HepG2 (cell line): Measurements from ENCODE around the gene HPCAL1. TPM values are rescaled to one million over a fixed set of nuclear protein-coding genes. Genes with fewer than 3 reads are reported as not detected.

Experiments
- ATRX ChIP-seq: sonication (generic); formaldehyde crosslinking; IDR thresholded peaks from 2 replicates; pipeline ENCODE4 v1.4.0; 2020; ENCODE audit warnings: missing genetic modification reagents, borderline replicate concordance
- BRCA1 ChIP-seq: sonication (generic); formaldehyde crosslinking; IDR thresholded peaks from 2 replicates; pipeline ENCODE4 v1.4.0; 2020; ENCODE audit warnings: missing genetic modification reagents
- CENPX ChIP-seq: sonication (generic); formaldehyde crosslinking; IDR thresholded peaks from 2 replicates; pipeline ENCODE4 v1.9.0; 2021; ENCODE audit warnings: mild to moderate bottlenecking, missing genetic modification reagents, moderate library complexity
- FOXA1 ChIP-seq, 2 experiments: fragments of 450-650 bp in 1 of 2; sonication (generic) in 1 of 2; formaldehyde crosslinking in 1 of 2; IDR thresholded peaks; 2 replicates each; pipeline versions ENCODE4 v1.4.0 to v1.6.1; 2016 to 2020; ENCODE audit warnings: missing genetic modification reagents in 1 of 2
- GTF3A ChIP-seq: sonication (generic); formaldehyde crosslinking; conservative IDR thresholded peaks from 2 replicates; pipeline ENCODE4 v1.4.0; 2020; ENCODE audit warnings: mild to moderate bottlenecking, missing genetic modification reagents
- KAT7 ChIP-seq: IDR thresholded peaks from 2 replicates; pipeline ENCODE4 v1.6.1; 2018; ENCODE audit warnings: borderline replicate concordance, missing compliant biosample characterization
- KDM2A ChIP-seq: sonication (generic); formaldehyde crosslinking; IDR thresholded peaks from 2 replicates; pipeline ENCODE4 v1.4.0; 2020; ENCODE audit warnings: low read depth, missing genetic modification reagents, borderline replicate concordance
- NFRKB ChIP-seq: fragments of 450-650 bp; IDR thresholded peaks from 2 replicates; pipeline ENCODE4 v1.6.1; 2017
- PCBP2 ChIP-seq: fragments of 200-400 bp; formaldehyde crosslinking; optimal IDR thresholded peaks from 2 replicates; pipeline ENCODE3; 2018; ENCODE audit warnings: low read length, low read depth; ENCODE audit not compliant: poor library complexity, severe bottlenecking
- RBAK ChIP-seq: sonication (generic); formaldehyde crosslinking; IDR thresholded peaks from 2 replicates; pipeline ENCODE4 v1.5.1; 2020; ENCODE audit warnings: mild to moderate bottlenecking, missing genetic modification reagents
- RCOR2 ChIP-seq: IDR thresholded peaks from 2 replicates; pipeline ENCODE4 v1.6.1; 2016; ENCODE audit warnings: missing biosample characterization, missing genetic modification reagents
- SIN3A ChIP-seq: IDR thresholded peaks from 2 replicates; pipeline ENCODE4 v1.6.1; 2011; ENCODE audit warnings: low read depth, mild to moderate bottlenecking, control low read depth, low read length, borderline replicate concordance
- TAF1 ChIP-seq: sonication (generic); formaldehyde crosslinking; IDR thresholded peaks from 2 replicates; pipeline ENCODE4 v1.4.0; 2020; ENCODE audit warnings: missing genetic modification reagents
- ZNF225 ChIP-seq: sonication (generic); formaldehyde crosslinking; IDR thresholded peaks from 2 replicates; pipeline ENCODE4 v1.4.0; 2020; ENCODE audit warnings: mild to moderate bottlenecking, missing genetic modification reagents
- ZNF501 ChIP-seq: sonication (generic); formaldehyde crosslinking; IDR thresholded peaks from 2 replicates; pipeline ENCODE4 v1.5.1; 2020; ENCODE audit warnings: mild to moderate bottlenecking, moderate library complexity, missing genetic modification reagents
- ZNF562 ChIP-seq: sonication (generic); formaldehyde crosslinking; IDR thresholded peaks from 2 replicates; pipeline ENCODE4 v1.8.0; 2022; ENCODE audit warnings: missing genetic modification reagents, borderline replicate concordance
- ZNF724P ChIP-seq: sonication (generic); formaldehyde crosslinking; IDR thresholded peaks from 2 replicates; pipeline ENCODE4 v1.8.0; 2022; ENCODE audit warnings: missing genetic modification reagents, borderline replicate concordance
- ZNF878 ChIP-seq: sonication (generic); formaldehyde crosslinking; IDR thresholded peaks from 2 replicates; pipeline ENCODE4 v1.8.1; 2023; ENCODE audit warnings: mild to moderate bottlenecking, missing genetic modification reagents, moderate library complexity
- polyA plus RNA-seq, 8 experiments: library from polyadenylated mRNA; depleted of rRNA in 3 of 8; stranded (reverse) in 7 of 8; unstranded in 1 of 8; fragments of >200 nt; fragmentation: Illumina TruSeq in 4 of 8; extraction: Trizol in 4 of 8; gene quantifications; 2 replicates each; pipeline versions ENCODE4 v1.2.1 to v1.2.3, GENCODE V29; 2011 to 2016; ENCODE audit warnings: low read depth in 4 of 8, missing spikeins in 1 of 8, mixed read lengths in 1 of 8; ENCODE audit not compliant: insufficient read depth in 1 of 8
- total RNA-seq, 5 experiments: library from RNA; depleted of rRNA; stranded (reverse); fragments of >200 nt; fragmentation: Illumina TruSeq; extraction: Trizol; gene quantifications; 2 replicates each; pipeline ENCODE4 v1.2.3, GENCODE V29; 2016; ENCODE audit warnings: low read depth in 1 of 5
- TF ChIP-seq, protein P1 (sequence below), 2 experiments: sonication (generic) in 1 of 2; formaldehyde crosslinking in 1 of 2; IDR thresholded peaks; 2 replicates each; pipeline versions ENCODE4 v1.6.1 to v1.9.0; 2014 to 2022; ENCODE audit warnings: antibody characterized with exemption in 1 of 2, borderline replicate concordance in 1 of 2, inconsistent platforms in 1 of 2, low read depth in 1 of 2, missing genetic modification reagents in 1 of 2
- TF ChIP-seq, protein P2 (sequence below): sonication (generic); formaldehyde crosslinking; IDR thresholded peaks from 2 replicates; pipeline ENCODE4 v1.4.0; 2020; ENCODE audit warnings: missing genetic modification reagents
- TF ChIP-seq, protein P3 (sequence below): IDR thresholded peaks from 2 replicates; pipeline ENCODE4 v1.6.1; 2012; ENCODE audit warnings: inconsistent platforms
- TF ChIP-seq, protein P4 (sequence below): sonication (generic); formaldehyde crosslinking; IDR thresholded peaks from 2 replicates; pipeline ENCODE4 v1.4.0; 2020; ENCODE audit warnings: missing genetic modification reagents

The HPCAL1 gene
- total and polyA plus RNA-seq, 2 of the 13 experiments (the other 11 are each of a cell fraction or from before 2014, with no cell fraction given), result 29.5 to 29.9 TPM

DNA sequence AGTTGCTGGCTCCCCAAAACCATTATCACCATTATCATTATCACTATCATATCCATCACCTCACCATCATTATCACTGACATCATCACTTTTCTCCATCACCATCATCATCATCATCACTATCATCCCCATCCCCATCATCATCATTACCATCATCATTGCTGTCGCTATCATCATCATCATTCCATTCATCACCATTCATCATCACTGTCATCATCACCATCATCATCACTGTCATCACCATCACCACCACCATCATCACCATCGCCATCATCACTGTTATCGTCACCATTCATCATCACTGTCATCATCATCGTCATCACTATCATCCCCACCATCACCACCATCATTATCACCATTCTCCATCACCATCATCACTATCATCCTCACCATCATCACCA, 9.0 kb downstream of the HPCAL1 start (continued):
- TF ChIP-seq, protein P1, sequence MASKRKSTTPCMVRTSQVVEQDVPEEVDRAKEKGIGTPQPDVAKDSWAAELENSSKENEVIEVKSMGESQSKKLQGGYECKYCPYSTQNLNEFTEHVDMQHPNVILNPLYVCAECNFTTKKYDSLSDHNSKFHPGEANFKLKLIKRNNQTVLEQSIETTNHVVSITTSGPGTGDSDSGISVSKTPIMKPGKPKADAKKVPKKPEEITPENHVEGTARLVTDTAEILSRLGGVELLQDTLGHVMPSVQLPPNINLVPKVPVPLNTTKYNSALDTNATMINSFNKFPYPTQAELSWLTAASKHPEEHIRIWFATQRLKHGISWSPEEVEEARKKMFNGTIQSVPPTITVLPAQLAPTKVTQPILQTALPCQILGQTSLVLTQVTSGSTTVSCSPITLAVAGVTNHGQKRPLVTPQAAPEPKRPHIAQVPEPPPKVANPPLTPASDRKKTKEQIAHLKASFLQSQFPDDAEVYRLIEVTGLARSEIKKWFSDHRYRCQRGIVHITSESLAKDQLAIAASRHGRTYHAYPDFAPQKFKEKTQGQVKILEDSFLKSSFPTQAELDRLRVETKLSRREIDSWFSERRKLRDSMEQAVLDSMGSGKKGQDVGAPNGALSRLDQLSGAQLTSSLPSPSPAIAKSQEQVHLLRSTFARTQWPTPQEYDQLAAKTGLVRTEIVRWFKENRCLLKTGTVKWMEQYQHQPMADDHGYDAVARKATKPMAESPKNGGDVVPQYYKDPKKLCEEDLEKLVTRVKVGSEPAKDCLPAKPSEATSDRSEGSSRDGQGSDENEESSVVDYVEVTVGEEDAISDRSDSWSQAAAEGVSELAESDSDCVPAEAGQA (IDR thresholded peaks at IDR 0.05; ENCODE audit: low read depth), result no peak
- TF ChIP-seq, protein P1 (CRISPR knock-in tag; IDR thresholded peaks at IDR 0.05; ENCODE audit: borderline replicate concordance), result no peak
- TF ChIP-seq, protein P2, sequence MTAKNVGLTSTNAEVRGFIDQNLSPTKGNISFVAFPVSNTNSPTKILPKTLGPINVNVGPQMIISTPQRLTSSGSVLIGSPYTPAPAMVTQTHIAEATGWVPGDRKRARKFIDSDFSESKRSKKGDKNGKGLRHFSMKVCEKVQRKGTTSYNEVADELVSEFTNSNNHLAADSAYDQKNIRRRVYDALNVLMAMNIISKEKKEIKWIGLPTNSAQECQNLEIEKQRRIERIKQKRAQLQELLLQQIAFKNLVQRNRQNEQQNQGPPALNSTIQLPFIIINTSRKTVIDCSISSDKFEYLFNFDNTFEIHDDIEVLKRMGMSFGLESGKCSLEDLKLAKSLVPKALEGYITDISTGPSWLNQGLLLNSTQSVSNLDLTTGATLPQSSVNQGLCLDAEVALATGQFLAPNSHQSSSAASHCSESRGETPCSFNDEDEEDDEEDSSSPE (CRISPR knock-in tag), result no peak
- TF ChIP-seq TAF1 (CRISPR knock-in tag) (no peak), ATRX (CRISPR knock-in tag) (no peak), ZNF562 (CRISPR knock-in tag) (no peak), SIN3A (no peak), PCBP2 (no peak), ZNF878 (no peak), ZNF225 (CRISPR knock-in tag) (no peak), RCOR2 (CRISPR knock-in tag) (no peak), FOXA1 (IDR thresholded peaks at IDR 0.05) (peak; percentile 67), FOXA1 (CRISPR knock-in tag; IDR thresholded peaks at IDR 0.05) (no peak), BRCA1 (CRISPR knock-in tag) (no peak), GTF3A (CRISPR knock-in tag) (no peak), KDM2A (CRISPR knock-in tag) (no peak), KAT7 (CRISPR knock-in tag) (no peak), CENPX (CRISPR knock-in tag) (no peak), ZNF724P (no peak), RBAK (CRISPR knock-in tag) (no peak), ZNF501 (CRISPR knock-in tag) (no peak), NFRKB (peak; percentile 62; the same call in 1 of the 2 replicates)
- TF ChIP-seq, protein P3, sequence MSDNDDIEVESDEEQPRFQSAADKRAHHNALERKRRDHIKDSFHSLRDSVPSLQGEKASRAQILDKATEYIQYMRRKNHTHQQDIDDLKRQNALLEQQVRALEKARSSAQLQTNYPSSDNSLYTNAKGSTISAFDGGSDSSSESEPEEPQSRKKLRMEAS, result no peak
- TF ChIP-seq, protein P4, sequence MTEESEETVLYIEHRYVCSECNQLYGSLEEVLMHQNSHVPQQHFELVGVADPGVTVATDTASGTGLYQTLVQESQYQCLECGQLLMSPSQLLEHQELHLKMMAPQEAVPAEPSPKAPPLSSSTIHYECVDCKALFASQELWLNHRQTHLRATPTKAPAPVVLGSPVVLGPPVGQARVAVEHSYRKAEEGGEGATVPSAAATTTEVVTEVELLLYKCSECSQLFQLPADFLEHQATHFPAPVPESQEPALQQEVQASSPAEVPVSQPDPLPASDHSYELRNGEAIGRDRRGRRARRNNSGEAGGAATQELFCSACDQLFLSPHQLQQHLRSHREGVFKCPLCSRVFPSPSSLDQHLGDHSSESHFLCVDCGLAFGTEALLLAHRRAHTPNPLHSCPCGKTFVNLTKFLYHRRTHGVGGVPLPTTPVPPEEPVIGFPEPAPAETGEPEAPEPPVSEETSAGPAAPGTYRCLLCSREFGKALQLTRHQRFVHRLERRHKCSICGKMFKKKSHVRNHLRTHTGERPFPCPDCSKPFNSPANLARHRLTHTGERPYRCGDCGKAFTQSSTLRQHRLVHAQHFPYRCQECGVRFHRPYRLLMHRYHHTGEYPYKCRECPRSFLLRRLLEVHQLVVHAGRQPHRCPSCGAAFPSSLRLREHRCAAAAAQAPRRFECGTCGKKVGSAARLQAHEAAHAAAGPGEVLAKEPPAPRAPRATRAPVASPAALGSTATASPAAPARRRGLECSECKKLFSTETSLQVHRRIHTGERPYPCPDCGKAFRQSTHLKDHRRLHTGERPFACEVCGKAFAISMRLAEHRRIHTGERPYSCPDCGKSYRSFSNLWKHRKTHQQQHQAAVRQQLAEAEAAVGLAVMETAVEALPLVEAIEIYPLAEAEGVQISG (CRISPR knock-in tag), result no peak
